Parathyroid adenoma (tissue), 2 donors: ENCODE data around the gene SET.

ENCODE experiments used
- H2AFZ ChIP-seq: fragments of 300-600 bp; sonication (generic); one replicate; pipeline ENCODE4 v1.7.0; 2017; ENCODE audit warnings: antibody characterized with exemption, mild to moderate bottlenecking
- H3K27ac ChIP-seq: fragments of 300-600 bp; sonication (generic); one replicate; pipeline ENCODE4 v1.7.0; 2017
- H3K27me3 ChIP-seq: fragments of 300-600 bp; sonication (generic); one replicate; pipeline ENCODE4 v1.7.0; 2017; ENCODE audit warnings: low read length; ENCODE audit not compliant: control insufficient read depth, insufficient read depth
- H3K36me3 ChIP-seq: fragments of 300-600 bp; sonication (generic); one replicate; pipeline ENCODE4 v1.7.0; 2017; ENCODE audit warnings: low read length; ENCODE audit not compliant: control insufficient read depth, insufficient read depth
- H3K4me1 ChIP-seq: fragments of 300-600 bp; sonication (generic); one replicate; pipeline ENCODE4 v1.7.0; 2017; ENCODE audit warnings: control low read depth
- H3K4me2 ChIP-seq: fragments of 300-600 bp; sonication (generic); one replicate; pipeline ENCODE4 v1.7.0; 2017; ENCODE audit warnings: low read length
- H3K4me3 ChIP-seq: fragments of 300-600 bp; sonication (generic); one replicate; pipeline ENCODE4 v1.7.0; 2017; ENCODE audit warnings: low read depth, low read length
- H3K79me2 ChIP-seq: fragments of 300-600 bp; sonication (generic); one replicate; pipeline ENCODE4 v1.7.0; 2017; ENCODE audit warnings: control low read depth
- H3K9ac ChIP-seq: fragments of 300-600 bp; sonication (generic); one replicate; pipeline ENCODE4 v1.7.0; 2017; ENCODE audit warnings: mild to moderate bottlenecking
- H3K9me3 ChIP-seq: fragments of 300-600 bp; sonication (generic); one replicate; pipeline ENCODE4 v1.7.0; 2017; ENCODE audit warnings: low read length; ENCODE audit not compliant: control insufficient read depth
- TF ChIP-seq, protein P1 (sequence below): fragments of 300-600 bp; sonication (generic); IDR thresholded peaks from one replicate; pipeline ENCODE4 v1.7.0; 2017; ENCODE audit warnings: antibody characterized with exemption, mild to moderate bottlenecking
- donor health status: primary hyperparathyroidism.

SET gene

DNA sequence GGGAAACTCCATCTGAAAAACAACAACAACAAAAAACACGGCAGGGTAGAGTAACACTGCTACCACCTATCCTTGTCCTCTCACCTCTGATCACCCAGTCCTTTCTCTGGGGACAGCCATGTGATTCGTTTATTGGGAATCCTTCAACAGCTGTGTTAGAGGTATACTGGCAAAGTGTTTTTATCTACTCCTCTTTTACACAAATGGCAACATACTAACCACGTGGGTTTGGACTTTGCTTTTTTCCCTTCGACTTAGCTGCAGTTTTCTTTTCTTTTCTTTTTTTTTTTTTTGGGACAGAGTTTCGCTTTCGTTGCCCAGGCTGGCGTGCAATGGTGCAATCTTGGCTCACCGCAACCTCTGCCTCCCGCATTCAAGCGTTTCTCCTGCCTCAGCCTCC, 11.2 kb upstream of the SET start:
- Histone ChIP-seq H3K4me1 (no peaks in the 10 kb centered on the region), H3K27me3 (no peaks in the 10 kb centered on the region), H3K9me3 (no peaks in the 10 kb centered on the region), H3K27ac (no peak overlapping the region), H3K79me2 (no peaks in the 10 kb centered on the region), H3K4me3 (no peak overlapping the region), H3K36me3 (no peaks in the 10 kb centered on the region), H2AFZ (no peak overlapping the region), H3K9ac (no peak overlapping the region), H3K4me2 (no peak overlapping the region)
- TF ChIP-seq, protein P1, sequence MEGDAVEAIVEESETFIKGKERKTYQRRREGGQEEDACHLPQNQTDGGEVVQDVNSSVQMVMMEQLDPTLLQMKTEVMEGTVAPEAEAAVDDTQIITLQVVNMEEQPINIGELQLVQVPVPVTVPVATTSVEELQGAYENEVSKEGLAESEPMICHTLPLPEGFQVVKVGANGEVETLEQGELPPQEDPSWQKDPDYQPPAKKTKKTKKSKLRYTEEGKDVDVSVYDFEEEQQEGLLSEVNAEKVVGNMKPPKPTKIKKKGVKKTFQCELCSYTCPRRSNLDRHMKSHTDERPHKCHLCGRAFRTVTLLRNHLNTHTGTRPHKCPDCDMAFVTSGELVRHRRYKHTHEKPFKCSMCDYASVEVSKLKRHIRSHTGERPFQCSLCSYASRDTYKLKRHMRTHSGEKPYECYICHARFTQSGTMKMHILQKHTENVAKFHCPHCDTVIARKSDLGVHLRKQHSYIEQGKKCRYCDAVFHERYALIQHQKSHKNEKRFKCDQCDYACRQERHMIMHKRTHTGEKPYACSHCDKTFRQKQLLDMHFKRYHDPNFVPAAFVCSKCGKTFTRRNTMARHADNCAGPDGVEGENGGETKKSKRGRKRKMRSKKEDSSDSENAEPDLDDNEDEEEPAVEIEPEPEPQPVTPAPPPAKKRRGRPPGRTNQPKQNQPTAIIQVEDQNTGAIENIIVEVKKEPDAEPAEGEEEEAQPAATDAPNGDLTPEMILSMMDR = no peak

GRCh38 chr9:128683340-128684064, 5.5 kb upstream of the SET start:
- Histone ChIP-seq H3K79me2 (no peaks in the 10 kb centered on the region), H3K36me3 (no peaks in the 10 kb centered on the region), H3K27ac (peak overlapping the region; percentile 65), H3K9ac (no peak overlapping the region), H3K4me3 (peak overlapping the region; percentile 91), H3K4me1 (no peaks in the 10 kb centered on the region), H3K4me2 (peak overlapping the region; percentile 98), H2AFZ (peak overlapping the region; percentile 83), H3K9me3 (no peaks in the 10 kb centered on the region), H3K27me3 (no peaks in the 10 kb centered on the region)
- TF ChIP-seq, protein P1 = no peak

GRCh38 chr9:128684065-128684324, 5.0 kb upstream of the SET start:
- Histone ChIP-seq H3K9me3 (no peaks in the 10 kb centered on the region), H3K4me1 (no peaks in the 10 kb centered on the region), H3K4me3 (peak overlapping the region; percentile 91), H3K4me2 (peak overlapping the region; percentile 98), H3K27ac (peak overlapping the region; percentile 65), H3K36me3 (no peaks in the 10 kb centered on the region), H3K9ac (no peak overlapping the region), H2AFZ (peak overlapping the region; percentile 83), H3K79me2 (no peaks in the 10 kb centered on the region), H3K27me3 (no peaks in the 10 kb centered on the region)
- TF ChIP-seq, protein P1 = no peak

DNA sequence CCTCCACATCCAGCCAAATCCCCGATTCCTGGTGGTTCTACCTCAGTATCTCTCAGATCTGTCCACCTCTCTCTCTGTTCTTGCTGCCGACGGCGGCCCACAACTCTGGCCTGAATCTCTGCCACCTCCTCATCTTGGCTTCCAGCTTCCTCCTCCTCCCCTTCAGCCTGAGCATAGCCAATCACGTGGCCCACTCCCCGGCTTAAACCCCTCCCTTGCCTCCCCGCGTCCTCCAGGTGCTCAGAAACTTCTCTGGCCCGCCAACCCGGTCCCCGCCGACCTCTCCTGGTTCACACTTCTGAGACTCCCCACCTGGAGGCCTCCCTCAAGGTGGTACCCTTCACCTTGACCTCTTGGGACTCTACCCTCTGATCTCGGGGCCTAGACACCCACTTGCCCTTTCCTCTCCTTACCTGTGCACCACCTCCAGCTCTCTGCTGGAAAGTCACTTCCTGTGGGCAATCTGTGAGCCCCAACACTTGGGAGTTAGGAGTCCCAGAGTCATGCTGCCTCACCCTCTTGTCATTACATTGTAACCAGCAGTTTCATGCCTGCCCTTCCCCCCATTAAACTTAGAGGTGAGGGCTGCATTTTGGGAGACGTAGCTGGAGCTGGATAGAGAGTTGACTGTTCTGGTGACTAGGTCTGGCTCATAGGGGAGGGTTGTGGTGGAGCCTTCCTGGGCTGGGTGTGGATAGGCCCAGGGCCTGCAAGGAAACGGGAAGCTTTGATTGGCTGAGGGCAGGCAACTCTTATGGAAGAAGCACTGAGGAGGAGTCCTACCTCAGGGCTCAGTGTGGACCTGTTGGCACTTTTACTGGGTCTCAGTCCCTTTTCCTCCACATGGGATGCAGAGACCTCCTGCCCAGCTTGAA, 4.5 kb upstream of the SET start:
- Histone ChIP-seq H3K36me3 (no peaks in the 10 kb centered on the region), H3K9me3 (no peaks in the 10 kb centered on the region), H3K4me3 (peak overlapping the region; percentile 91), H2AFZ (peak overlapping the region; percentile 83), H3K27me3 (no peaks in the 10 kb centered on the region), H3K79me2 (no peaks in the 10 kb centered on the region), H3K9ac (no peak overlapping the region), H3K4me2 (peak overlapping the region; percentile 98), H3K27ac (peak overlapping the region; percentile 65), H3K4me1 (no peaks in the 10 kb centered on the region)
- TF ChIP-seq, protein P1 = no peak
